ENCODE measurements around the gene RABGAP1L.
A peak's percentile ranks its signal among the peaks of the same experiment; 100 is the strongest.

DNA sequence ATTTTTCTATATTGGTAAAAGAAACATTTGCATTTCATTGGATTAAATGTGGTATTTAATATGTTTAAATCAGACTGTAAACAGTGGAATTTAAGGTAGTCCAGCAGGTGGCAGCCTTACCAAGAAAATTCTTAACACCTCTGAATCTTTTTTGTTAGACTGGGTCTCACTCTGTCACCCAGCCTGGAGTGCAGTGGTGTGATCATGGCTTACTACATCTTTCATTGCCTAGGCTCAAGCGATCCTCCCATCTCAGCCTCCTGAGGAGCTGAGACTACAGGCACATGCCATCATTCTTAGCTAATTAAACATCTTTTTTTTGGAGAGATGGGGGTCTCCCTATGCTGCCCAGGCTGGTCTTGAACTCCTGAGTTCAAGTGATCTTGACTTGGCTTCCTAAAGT, 98.8 kb downstream of the RABGAP1L start:
- peak; percentile 74 for TF ChIP-seq CTCF (conservative IDR thresholded peaks at IDR 0.05; ENCODE audit: low read length)
- no peak for TF ChIP-seq EZH2phosphoT487 (IDR thresholded peaks at IDR 0.05; ENCODE audit: borderline replicate concordance)
